HG03469 (cell line): ENCODE measurements around the gene GPS2.
"Not testable (repeated sequence)": the region's sequence is repeated elsewhere in the genome, so short reads cannot be mapped to it uniquely, and the experiment has no call there.

ENCODE experiments used
- ATAC-seq: cut with Tn5 transposase; IDR thresholded peaks from one replicate; pipeline ENCODE4 v1.9.1; 2021; ENCODE audit warnings: mild to moderate bottlenecking, moderate library complexity, moderate number of reproducible peaks; ENCODE audit not compliant: unreplicated experiment

Gene GPS2

GRCh38 chr17:7337600-7337999 is 22.4 kb upstream of the GPS2 start:
- not testable (repeated sequence) for ATAC-seq

GRCh38 chr17:7336240-7337175 is 21.3 kb upstream of the GPS2 start, which contains the start of gene ACAP1:
Gene ACAP1, plus strand, starts transcription at chr17:7336529. Its CDS starts 206 bp downstream, at chr17:7336735.
- no peak for ATAC-seq

GRCh38 chr17:7335765-7336164 is 20.6 kb upstream of the GPS2 start:
- ATAC-seq: not testable (repeated sequence)

GRCh38 chr17:7334938-7335538 is 19.9 kb upstream of the GPS2 start:
- no peak for ATAC-seq

DNA sequence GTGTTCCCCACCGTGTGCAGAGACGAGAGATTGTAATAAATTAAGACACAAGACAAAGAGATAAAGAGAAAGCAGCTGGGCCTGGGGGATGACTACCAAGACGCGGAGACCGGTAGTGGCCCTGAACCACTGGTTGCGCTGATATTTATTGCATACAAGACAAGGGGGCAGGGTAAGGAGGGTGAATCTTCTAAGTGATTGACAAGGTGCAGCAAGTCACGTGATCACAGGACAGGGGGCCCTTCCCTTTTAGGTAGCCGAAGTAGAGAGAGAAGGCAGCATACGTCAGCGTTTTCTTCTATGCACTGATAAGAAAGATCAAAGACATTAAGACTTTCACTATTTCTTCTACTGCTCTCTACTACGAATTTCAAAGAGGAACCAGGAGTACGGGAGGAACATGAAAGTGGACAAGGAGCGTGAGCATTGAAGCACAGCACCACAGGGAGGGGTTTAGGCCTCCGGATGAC is 17.5 kb upstream of the GPS2 start:
- not testable (repeated sequence) for ATAC-seq

DNA sequence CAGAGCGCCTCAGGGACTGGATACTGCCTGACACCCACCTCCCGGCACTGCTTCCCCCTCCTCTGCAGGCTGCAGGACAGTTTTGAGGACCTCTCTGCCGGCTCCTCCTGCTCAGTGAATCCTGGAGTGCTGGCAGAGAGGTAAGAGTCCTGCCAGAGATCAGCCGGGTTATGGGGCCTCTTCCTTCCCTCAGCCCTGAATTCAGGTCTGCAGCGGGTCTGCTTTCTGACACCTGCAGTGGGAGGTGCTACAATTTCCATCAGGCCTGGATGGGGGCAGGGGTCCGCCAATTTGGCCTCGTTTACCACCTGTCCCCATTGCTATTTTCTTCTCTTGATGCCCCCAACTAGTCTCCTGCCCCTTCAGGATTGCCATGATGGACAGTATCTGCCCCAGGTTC is 17.0 kb upstream of the GPS2 start:
- no peak for ATAC-seq

DNA sequence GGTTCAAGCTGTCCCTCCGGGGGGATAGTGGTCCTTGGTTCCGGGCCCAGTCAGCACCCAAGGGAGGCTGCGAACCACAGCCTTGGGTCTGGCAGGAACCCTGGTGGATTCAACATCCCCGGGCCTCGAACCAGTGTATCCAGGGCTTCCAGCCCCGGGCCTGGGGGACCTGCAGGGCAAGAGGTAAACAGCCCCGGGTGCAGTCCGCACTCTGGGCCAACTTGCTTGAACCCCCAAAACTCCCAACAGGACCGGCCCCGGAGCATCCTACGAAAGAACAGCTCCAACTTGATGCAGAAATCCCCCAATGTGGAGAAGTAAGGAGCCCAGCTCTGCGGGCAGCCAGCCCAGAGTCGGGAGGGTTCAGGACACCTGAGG is 15.5 kb upstream of the GPS2 start:
- ATAC-seq: no peak

GRCh38 chr17:7329997-7330637 is 15.0 kb upstream of the GPS2 start:
- peak; percentile 22 for ATAC-seq

GRCh38 chr17:7329374-7329996 is 14.3 kb upstream of the GPS2 start:
- ATAC-seq: peak; percentile 37

- no peak for ATAC-seq
These were observed 13.7 kb upstream of the GPS2 start, which contains the start of gene NEURL4 for GRCh38 chr17:7328840-7329373. Gene NEURL4, minus strand, starts transcription at chr17:7329335. Its CDS starts 23 bp downstream, at chr17:7329312.

GRCh38 chr17:7328009-7328408 is 12.8 kb upstream of the GPS2 start:
- no peak for ATAC-seq

- ATAC-seq: no peak
These were observed 12.3 kb upstream of the GPS2 start for GRCh38 chr17:7327501-7327900.

GRCh38 chr17:7327056-7327455 is 11.9 kb upstream of the GPS2 start:
- ATAC-seq: no peak

DNA sequence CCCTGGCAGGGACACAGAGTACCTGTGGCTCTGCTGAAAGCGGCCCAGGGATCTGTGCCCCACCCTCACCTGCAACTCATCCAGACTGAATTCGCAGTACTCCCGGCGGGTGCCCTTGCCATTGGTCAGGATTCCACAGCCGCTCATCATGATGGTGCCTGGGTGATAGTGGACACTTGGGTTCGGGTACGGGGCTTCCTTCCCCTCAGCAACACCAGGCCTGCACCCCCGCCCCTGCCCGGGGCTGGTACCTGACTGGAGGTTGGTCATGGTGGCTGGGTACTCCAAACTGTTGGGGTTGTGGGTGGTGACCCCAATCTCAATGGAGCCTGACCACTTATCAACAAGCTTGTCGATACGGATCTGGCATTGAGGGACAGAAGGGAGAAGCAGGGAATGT is 11.0 kb upstream of the GPS2 start:
- ATAC-seq: no peak

GRCh38 chr17:7325031-7325528 is 9.9 kb upstream of the GPS2 start:
- no peak for ATAC-seq

GRCh38 chr17:7324438-7324779 is 9.2 kb upstream of the GPS2 start:
- no peak for ATAC-seq

- ATAC-seq: no peak
These were observed 8.7 kb upstream of the GPS2 start for GRCh38 chr17:7323731-7324437.

DNA sequence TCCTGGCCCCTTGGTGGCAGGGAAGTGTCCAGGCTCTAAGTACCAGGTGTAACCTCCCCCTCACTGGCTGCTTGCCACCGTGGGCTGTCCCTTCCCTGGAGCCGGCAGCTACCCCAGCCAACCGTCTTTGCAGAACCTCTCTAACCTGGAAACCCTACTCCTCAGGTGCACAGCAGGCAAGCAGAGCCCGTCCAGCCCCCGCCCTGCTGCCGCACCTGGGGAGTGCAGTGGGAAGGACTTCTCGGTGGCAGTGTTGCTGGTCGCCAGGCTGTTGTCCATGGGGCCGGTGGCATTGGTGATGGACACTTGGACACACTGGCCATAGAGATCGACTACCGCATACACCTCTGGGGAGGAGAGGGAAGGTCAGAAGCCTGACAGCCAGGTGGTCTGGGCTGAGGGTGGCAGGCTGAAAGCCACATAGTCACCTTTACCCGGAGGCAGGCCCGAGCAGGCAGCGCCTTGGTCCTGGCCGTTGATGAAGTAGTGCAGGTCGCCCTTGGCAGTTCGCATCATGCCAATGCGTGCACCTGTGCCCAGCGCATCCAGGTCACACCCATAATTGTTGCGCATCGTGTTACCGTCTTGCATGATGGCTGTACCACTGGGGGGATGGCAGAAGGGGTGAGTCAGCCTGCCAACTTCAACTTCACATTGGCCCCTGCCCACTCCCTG is 7.5 kb upstream of the GPS2 start:
- ATAC-seq: no peak

DNA sequence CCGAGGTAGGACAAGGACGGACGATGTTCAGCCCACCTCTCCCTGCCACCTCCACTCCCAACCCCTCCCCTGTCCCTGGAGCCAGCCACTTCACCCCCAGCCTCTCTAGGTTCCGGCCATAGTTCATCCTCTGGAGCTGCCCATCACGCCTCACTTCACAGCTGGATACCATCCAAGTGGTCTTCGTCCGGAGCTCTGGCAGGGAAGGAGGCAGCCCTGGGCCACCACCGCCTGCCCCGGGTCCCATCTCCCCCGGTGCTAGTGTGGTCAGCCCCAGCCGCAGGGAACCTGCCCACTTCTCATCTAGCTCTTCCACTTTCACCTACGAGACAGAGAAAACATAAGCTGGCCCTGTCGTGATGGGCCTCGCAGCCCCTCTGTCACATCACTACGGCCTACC is 6.3 kb upstream of the GPS2 start:
- ATAC-seq: no peak
